C4-2B (cell line): Measurements from ENCODE around the gene FAM222B.

ENCODE experiments used
- CTCF ChIP-seq: fragments of 450-650 bp; conservative IDR thresholded peaks from 2 replicates; pipeline ENCODE4 v1.5.1; 2017; ENCODE audit warnings: mild to moderate bottlenecking
- ZFX ChIP-seq: fragments of 450-650 bp; IDR thresholded peaks from 2 replicates; pipeline ENCODE4 v1.6.1; 2017

GRCh38 chr17:28818819-28819221 is 23.8 kb downstream of the FAM222B start:
- TF ChIP-seq CTCF (no peak), ZFX (no peak)
